Measurements from ENCODE around the gene ST6GAL1.

ST6GAL1 gene

DNA sequence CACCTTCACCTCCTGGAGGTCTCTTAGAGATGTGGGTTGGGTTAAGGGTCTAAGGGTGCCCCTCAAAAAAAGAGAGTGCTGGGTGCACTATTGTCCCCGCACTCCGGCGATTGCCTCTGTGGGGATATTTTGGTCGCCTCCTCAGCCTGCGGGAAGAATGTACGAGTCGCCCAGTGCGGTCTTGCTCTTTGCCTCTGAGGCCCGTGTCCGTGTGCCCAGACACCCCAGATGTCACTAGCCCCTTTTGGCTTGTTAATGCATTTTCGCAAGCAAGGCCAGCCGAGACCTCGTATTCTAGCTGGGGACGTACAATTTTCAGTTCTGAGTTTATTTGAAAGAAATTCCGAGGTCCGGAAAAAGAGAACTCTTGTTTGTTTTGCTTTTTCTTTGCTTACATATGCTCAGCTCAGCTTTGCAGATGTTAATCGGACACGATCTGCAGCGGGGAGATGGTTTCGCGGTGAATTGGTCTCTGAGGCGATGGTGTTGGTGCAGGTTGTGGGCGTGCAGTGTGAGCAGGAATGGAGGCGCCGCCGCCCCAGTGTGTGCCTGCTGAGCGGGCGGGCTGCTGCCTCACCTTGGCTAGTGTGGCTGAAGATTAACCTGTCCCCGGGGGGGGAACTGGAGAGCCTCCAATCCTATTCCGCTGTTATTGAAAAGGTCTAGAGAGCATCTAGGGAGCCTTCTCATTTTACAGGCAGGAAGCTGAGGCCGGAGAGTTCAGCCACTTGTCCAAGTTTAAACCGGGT lies 1.4 kb downstream of the ST6GAL1 start:
- Histone ChIP-seq H3K4me1 (ENCODE audit: control insufficient read depth in 1 of 2, insufficient read depth in 2 of 2, low read length in 2 of 2) (peaks cover 5 to 30% of the 10 kb centered on the region in 2 donors), H3K36me3 (ENCODE audit: control insufficient read depth in 1 of 2, insufficient read depth in 2 of 2, low read length in 2 of 2) (no peaks in the 10 kb centered on the region)

DNA sequence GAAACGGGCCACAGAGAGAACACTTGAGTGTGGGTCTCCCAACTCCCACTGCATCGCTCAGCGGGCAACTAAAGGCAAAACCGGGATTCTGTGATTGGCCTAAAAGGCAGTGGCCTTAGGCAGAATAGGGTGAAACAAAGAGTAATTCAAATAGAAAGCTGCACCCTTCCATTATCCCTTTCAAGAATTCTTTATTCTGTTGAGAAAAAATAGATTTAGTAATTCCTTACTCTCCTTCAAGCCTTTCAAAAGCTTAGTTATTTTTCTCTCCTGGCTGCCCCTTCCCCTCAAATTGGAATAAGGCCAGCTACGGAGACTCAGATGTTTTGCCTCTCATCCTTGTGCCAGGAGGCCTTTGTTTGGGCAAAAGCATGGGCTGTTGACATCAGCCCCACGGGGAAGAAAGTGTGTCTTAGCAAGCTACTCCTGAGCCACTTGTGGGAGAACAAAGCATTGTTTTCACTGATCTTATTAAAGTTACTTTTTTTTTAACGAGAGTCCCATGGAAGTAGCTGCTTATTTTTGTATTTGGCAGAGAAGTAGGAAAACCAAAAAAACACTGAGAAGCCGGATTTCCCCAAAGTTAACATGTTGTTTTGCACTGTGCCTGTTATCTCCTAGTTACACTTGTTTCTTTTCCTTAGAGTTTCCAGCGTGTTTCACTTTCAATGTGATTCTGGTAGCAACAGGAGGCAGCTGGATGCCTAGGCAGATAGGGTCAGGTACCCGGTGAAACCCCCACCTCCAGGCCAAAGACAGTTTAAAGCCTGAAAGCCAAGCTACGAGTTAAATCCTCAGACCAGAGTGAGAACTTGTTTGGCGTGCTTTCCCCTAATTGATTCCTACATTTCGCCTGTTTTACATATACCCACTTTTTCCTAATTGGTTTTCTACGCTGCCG lies 2.2 kb downstream of the ST6GAL1 start:
- Histone ChIP-seq H3K27me3 (ENCODE audit: low read depth, low read length) (no peaks in the 10 kb centered on the region), H3K4me1 (ENCODE audit: control insufficient read depth in 1 of 2, insufficient read depth in 2 of 2, low read length in 2 of 2) (peaks cover 5 to 30% of the 10 kb centered on the region in 2 donors), H3K4me3 (ENCODE audit: low read depth in 1 of 2, low read length in 2 of 2) (peak overlapping the region; percentile 73 to 96)

More for the DNA sequence above, 1.4 kb downstream of the ST6GAL1 start:
- no peaks in the 10 kb centered on the region for H3K27me3 ChIP-seq (ENCODE audit: low read depth, low read length)
- no peaks in the 10 kb centered on the region for H3K9me3 ChIP-seq (ENCODE audit: control insufficient read depth in 1 of 2, low read length in 2 of 2)
- H3K4me3 ChIP-seq (ENCODE audit: low read depth in 1 of 2, low read length in 2 of 2) = peak overlapping the region; percentile 73 to 96
- peak overlapping the region; percentile 62 for H3K27ac ChIP-seq (ENCODE audit: low read length)

DNA sequence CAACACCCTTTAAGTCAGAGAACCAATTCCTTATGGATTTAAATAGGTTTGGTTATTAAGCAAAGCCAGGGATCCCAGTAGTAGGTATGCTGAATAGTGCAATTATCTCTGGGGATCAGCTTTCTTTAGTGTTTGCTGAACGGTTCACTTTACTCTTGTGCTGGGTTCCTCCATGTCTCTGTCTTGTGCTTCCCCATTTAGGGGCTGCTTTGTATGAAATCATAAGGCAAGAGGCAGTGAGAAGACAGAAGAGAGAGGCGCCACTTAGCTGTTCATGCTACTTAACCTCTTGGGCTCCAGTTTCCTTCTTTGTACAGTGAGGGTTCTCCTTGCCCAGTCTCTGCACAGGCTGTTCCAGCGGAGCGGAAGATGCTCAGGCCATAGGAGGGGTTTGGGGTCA lies 3.5 kb downstream of the ST6GAL1 start:
- Histone ChIP-seq H3K9me3 (ENCODE audit: control insufficient read depth in 1 of 2, low read length in 2 of 2) (no peaks in the 10 kb centered on the region), H3K36me3 (ENCODE audit: control insufficient read depth in 1 of 2, insufficient read depth in 2 of 2, low read length in 2 of 2) (no peaks in the 10 kb centered on the region), H3K27ac (ENCODE audit: low read length) (no peak overlapping the region), H3K27me3 (ENCODE audit: low read depth, low read length) (no peaks in the 10 kb centered on the region), H3K4me1 (ENCODE audit: control insufficient read depth in 1 of 2, insufficient read depth in 2 of 2, low read length in 2 of 2) (peaks cover 5 to 30% of the 10 kb centered on the region in 2 donors), H3K4me3 (ENCODE audit: low read depth in 1 of 2, low read length in 2 of 2) (no peak overlapping the region)

More for the DNA sequence above, 2.2 kb downstream of the ST6GAL1 start:
- Histone ChIP-seq H3K9me3 (ENCODE audit: control insufficient read depth in 1 of 2, low read length in 2 of 2) (no peaks in the 10 kb centered on the region), H3K27ac (ENCODE audit: low read length) (peak overlapping the region; percentile 62), H3K36me3 (ENCODE audit: control insufficient read depth in 1 of 2, insufficient read depth in 2 of 2, low read length in 2 of 2) (no peaks in the 10 kb centered on the region)

DNA sequence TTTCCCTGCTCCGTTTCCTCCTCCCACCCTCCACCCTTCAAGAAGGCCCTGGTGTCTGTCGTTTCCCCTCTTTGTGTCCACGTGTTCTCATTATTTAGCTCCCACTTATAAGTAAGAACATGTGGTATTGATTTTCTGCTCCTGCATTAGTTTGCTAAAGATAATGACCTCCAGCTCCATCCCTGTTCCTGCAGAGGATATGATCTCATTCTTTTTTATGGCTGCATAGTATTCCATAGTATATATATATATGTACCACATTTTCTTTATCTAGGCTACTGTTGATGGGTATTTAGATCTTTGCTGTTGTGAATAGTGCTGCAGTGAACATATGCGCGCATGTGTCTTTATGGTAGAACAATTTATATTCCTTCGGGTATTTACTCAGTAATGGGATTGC lies 4.8 kb downstream of the ST6GAL1 start:
- no peaks in the 10 kb centered on the region for H3K36me3 ChIP-seq (ENCODE audit: control insufficient read depth in 1 of 2, insufficient read depth in 2 of 2, low read length in 2 of 2)
- H3K4me1 ChIP-seq (ENCODE audit: control insufficient read depth in 1 of 2, insufficient read depth in 2 of 2, low read length in 2 of 2) = peaks cover 5 to 24% of the 10 kb centered on the region in 2 donors
- no peak overlapping the region for H3K4me3 ChIP-seq (ENCODE audit: low read depth in 1 of 2, low read length in 2 of 2)
- no peaks in the 10 kb centered on the region for H3K27me3 ChIP-seq (ENCODE audit: low read depth, low read length)
- H3K9me3 ChIP-seq (ENCODE audit: control insufficient read depth in 1 of 2, low read length in 2 of 2) = no peaks in the 10 kb centered on the region
- no peak overlapping the region for H3K27ac ChIP-seq (ENCODE audit: low read length)

DNA sequence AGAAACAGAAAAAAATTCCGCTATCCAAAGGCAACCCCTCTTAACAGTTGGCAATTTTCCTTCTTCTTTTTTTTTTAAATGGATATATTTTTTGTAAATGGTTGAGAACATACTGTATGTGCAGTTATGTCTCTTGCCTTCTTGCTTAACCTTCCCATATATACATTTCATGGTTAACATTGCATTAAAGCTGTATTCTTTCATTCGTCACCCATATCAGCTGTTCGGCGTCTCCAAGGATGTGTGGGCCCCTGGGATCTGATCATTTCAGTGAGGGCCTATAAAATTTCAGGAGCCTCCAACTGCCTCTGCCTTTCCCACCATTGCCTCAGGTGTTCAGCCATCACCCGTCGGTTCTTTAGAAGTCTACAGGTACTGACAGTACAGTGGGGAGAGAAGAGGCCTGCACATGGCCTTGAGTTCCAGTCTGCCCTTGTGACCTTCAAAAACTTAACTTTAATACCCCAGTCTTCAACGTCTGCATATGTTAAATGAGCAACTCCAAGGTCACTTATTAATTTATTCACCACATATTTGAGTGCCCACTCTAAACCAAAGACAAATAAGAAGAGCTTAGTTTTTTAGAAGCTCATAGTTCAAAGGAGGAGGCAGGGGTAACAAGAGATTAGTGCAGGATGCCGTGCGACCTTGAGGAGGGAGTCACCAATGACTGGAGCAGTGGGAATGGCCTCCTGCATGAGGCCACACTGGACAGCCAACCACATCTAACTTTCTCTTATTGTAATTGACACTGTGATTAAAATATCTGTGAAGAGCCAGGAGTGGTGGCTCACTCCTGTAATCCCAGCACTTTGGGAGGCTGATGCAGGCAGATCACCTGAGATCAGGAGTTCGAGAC lies 6.9 kb downstream of the ST6GAL1 start:
- Histone ChIP-seq H3K27me3 (ENCODE audit: low read depth, low read length) (no peaks in the 10 kb centered on the region), H3K4me3 (ENCODE audit: low read depth in 1 of 2, low read length in 2 of 2) (no peak overlapping the region), H3K36me3 (ENCODE audit: control insufficient read depth in 1 of 2, insufficient read depth in 2 of 2, low read length in 2 of 2) (no peaks in the 10 kb centered on the region), H3K4me1 (ENCODE audit: control insufficient read depth in 1 of 2, insufficient read depth in 2 of 2, low read length in 2 of 2) (peaks cover 4 to 6% of the 10 kb centered on the region in 2 donors), H3K9me3 (ENCODE audit: control insufficient read depth in 1 of 2, low read length in 2 of 2) (no peaks in the 10 kb centered on the region), H3K27ac (ENCODE audit: low read length) (no peak overlapping the region)

DNA sequence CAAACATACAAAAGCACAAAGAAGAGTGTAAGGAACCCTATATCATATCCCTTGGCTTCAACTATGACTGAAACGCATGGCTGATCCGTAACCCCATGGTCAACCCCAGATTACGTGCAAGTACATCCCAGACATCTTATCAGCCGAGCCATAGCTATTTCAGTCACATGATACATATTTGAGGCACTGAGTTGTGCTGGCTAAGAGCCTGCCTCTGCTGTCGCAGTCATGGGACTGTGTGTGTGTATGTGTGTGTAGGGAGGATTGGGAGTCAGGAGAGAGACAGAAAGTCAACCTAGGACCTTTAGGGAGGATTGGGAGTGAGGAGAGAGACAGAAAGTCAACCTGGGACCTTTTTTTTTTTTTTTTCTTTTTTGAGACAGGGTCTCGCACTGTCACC lies 8.4 kb downstream of the ST6GAL1 start:
- H3K27ac ChIP-seq (ENCODE audit: low read length) = no peak overlapping the region

DNA sequence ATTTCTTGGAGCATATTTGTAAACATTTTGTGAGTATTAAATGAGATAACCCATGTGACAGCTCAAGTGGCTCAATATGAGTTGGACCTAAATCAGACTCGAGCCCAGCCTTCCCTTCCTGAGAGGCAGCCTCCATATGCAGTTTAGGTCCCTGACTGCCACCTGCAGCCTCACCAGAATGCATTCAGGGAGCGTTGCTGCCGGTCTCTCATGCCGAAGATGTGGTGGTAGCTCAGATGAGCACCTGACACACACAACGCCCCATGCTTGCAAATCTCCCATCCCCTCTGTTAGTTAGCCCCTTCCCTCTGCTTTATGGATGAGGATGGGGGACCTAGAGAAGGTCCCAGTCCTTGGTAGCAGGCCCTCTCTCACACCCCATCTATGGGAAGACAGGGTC lies 9.2 kb downstream of the ST6GAL1 start:
- Histone ChIP-seq H3K27me3 (ENCODE audit: low read depth, low read length) (no peaks in the 10 kb centered on the region), H3K9me3 (ENCODE audit: control insufficient read depth in 1 of 2, low read length in 2 of 2) (no peaks in the 10 kb centered on the region), H3K27ac (ENCODE audit: low read length) (no peak overlapping the region), H3K4me1 (ENCODE audit: control insufficient read depth in 1 of 2, insufficient read depth in 2 of 2, low read length in 2 of 2) (no peaks in the 10 kb centered on the region), H3K36me3 (ENCODE audit: control insufficient read depth in 1 of 2, insufficient read depth in 2 of 2, low read length in 2 of 2) (no peaks in the 10 kb centered on the region), H3K4me3 (ENCODE audit: low read depth in 1 of 2, low read length in 2 of 2) (no peak overlapping the region)

More for the DNA sequence above, 8.4 kb downstream of the ST6GAL1 start:
- H3K4me1 ChIP-seq (ENCODE audit: control insufficient read depth in 1 of 2, insufficient read depth in 2 of 2, low read length in 2 of 2) = peaks cover 0 to 5% of the 10 kb centered on the region in 2 donors
- H3K27me3 ChIP-seq (ENCODE audit: low read depth, low read length) = no peaks in the 10 kb centered on the region
- no peaks in the 10 kb centered on the region for H3K36me3 ChIP-seq (ENCODE audit: control insufficient read depth in 1 of 2, insufficient read depth in 2 of 2, low read length in 2 of 2)
- no peaks in the 10 kb centered on the region for H3K9me3 ChIP-seq (ENCODE audit: control insufficient read depth in 1 of 2, low read length in 2 of 2)
- H3K4me3 ChIP-seq (ENCODE audit: low read depth in 1 of 2, low read length in 2 of 2) = no peak overlapping the region

DNA sequence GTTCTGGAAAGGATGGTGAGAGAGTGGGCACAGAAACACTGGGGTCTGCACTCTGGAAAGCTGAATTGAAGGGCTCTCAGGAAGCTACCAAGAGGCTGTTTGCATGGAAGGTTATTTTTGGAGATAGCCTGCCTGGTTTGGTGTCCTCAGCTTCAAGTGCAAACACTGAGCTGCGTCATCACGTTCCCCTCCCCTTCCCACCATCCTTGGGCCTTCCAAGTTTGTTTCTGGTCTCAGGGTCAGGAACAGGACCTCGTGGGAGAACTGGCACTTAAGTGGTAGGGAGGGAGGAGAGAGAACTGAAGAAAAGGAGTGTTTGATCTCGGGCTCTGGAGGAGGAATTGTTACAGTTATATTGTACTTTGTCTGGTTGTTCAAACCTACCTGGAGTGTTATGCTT lies 10.6 kb downstream of the ST6GAL1 start:
- H3K9me3 ChIP-seq (ENCODE audit: control insufficient read depth in 1 of 2, low read length in 2 of 2) = no peaks in the 10 kb centered on the region
- H3K27me3 ChIP-seq (ENCODE audit: low read depth, low read length) = no peaks in the 10 kb centered on the region
- no peak overlapping the region for H3K4me3 ChIP-seq (ENCODE audit: low read depth in 1 of 2, low read length in 2 of 2)
- H3K4me1 ChIP-seq (ENCODE audit: control insufficient read depth in 1 of 2, insufficient read depth in 2 of 2, low read length in 2 of 2) = no peaks in the 10 kb centered on the region
- no peak overlapping the region for H3K27ac ChIP-seq (ENCODE audit: low read length)
- H3K36me3 ChIP-seq (ENCODE audit: control insufficient read depth in 1 of 2, insufficient read depth in 2 of 2, low read length in 2 of 2) = no peaks in the 10 kb centered on the region

DNA sequence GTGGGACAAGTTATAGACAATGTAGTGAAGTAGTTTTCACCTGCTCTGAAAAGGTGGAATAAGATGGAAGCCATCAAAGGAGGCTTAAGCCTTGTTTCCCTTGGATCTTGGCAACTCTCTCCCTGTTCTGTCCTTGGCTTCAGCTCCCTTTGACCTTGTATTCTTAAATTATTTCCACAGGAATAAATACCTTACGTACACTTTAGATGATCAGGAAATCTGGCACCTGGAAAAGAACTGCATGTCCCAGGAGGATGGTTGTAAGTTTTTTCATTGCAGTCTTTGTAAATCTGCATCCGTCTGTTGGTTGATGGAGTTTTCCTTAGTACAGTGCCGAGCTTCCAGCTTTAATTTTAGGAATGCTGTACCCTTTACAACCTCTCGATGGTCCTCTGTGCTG lies 11.8 kb downstream of the ST6GAL1 start:
- Histone ChIP-seq H3K4me3 (ENCODE audit: low read depth in 1 of 2, low read length in 2 of 2) (no peak overlapping the region), H3K27me3 (ENCODE audit: low read depth, low read length) (no peaks in the 10 kb centered on the region), H3K36me3 (ENCODE audit: control insufficient read depth in 1 of 2, insufficient read depth in 2 of 2, low read length in 2 of 2) (no peaks in the 10 kb centered on the region), H3K9me3 (ENCODE audit: control insufficient read depth in 1 of 2, low read length in 2 of 2) (no peaks in the 10 kb centered on the region), H3K4me1 (ENCODE audit: control insufficient read depth in 1 of 2, insufficient read depth in 2 of 2, low read length in 2 of 2) (no peaks in the 10 kb centered on the region), H3K27ac (ENCODE audit: low read length) (no peak overlapping the region)

DNA sequence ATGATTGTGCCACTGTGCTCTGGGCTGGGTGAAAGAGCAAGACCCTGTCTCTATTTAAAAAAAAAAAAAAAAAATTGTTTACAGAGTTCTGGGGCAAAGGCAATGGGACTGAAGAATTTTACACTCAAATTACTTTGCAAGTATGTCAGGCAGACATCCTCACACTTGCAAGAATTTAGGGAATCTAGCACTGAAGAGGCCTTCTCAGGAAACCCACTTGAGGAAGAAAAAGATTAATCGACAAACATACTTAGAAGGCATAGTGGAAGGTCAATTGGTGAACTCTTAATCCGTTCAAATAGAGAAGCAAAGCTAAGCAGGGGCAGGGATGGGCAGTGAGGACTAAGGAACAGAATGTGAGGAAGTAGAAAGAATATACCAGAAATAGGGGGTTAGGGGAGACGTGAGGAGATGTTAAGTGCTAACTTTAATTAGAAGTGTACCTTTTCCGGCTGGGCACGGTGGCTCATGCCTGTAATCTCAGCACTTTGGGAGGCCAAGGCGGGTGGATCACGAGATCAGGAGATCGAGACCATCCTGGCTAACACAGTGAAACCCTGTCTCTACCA lies 15.0 kb downstream of the ST6GAL1 start:
- Histone ChIP-seq H3K4me3 (ENCODE audit: low read depth in 1 of 2, low read length in 2 of 2) (no peak overlapping the region), H3K27ac (ENCODE audit: low read length) (no peak overlapping the region), H3K9me3 (ENCODE audit: control insufficient read depth in 1 of 2, low read length in 2 of 2) (no peaks in the 10 kb centered on the region), H3K27me3 (ENCODE audit: low read depth, low read length) (no peaks in the 10 kb centered on the region), H3K4me1 (ENCODE audit: control insufficient read depth in 1 of 2, insufficient read depth in 2 of 2, low read length in 2 of 2) (peaks cover 0 to 13% of the 10 kb centered on the region in 2 donors), H3K36me3 (ENCODE audit: control insufficient read depth in 1 of 2, insufficient read depth in 2 of 2, low read length in 2 of 2) (no peaks in the 10 kb centered on the region)

All from muscle layer of duodenum (tissue), 2 donors.